GM12874 (cell line): Measurements from ENCODE around the gene GYPC.

Experiments used
- TF ChIP-seq, protein P1 (sequence below): IDR thresholded peaks from 2 replicates; pipeline ENCODE4 v1.5.1; 2011; ENCODE audit warnings: low read depth, mild to moderate bottlenecking, control low read depth, low read length, moderate library complexity; ENCODE audit not compliant: insufficient read depth

GYPC gene

DNA sequence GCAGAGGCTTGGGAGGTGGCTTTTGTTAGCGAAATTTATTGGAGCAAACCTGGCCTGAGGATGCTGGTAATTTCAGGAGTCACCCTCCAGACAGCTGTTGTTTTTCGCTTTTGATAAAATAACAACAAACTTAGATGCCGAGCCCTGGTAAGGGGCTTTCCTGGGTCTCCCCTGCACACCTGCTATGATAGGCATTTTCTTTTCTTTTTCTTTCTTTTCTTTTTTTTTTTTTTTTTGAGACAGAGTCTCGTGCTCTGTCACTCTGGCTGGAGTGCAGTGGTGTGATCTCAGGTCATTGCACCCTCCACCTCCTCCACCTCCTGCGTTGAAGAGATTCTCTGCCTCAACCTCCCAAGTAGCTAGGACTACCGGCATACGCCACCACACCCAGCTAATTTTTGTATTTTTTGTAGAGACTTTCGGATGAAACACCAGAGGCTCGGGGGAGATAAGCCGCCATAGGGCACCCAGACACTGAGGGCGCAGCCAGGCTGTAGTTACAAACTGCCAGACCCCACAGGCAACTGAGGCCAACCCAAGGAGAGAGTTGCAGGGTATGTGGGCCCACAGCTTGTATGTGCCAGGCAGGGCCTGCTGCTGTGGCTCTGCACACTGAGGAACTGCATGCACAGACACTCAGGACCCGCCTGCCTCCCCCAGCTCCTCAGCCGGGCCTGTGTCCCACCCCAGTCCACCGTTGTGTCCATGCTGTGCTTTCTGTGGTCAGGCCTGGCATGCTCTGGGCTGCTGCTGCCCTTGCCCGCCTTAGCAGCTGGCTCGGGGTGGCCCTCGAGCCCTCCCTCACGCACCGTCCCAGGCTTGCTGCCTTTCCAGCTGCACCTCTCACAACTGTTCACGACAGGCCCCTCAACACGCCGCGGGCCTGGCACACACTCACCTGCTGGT is 3.9 kb downstream of the GYPC start:
- TF ChIP-seq, protein P1, sequence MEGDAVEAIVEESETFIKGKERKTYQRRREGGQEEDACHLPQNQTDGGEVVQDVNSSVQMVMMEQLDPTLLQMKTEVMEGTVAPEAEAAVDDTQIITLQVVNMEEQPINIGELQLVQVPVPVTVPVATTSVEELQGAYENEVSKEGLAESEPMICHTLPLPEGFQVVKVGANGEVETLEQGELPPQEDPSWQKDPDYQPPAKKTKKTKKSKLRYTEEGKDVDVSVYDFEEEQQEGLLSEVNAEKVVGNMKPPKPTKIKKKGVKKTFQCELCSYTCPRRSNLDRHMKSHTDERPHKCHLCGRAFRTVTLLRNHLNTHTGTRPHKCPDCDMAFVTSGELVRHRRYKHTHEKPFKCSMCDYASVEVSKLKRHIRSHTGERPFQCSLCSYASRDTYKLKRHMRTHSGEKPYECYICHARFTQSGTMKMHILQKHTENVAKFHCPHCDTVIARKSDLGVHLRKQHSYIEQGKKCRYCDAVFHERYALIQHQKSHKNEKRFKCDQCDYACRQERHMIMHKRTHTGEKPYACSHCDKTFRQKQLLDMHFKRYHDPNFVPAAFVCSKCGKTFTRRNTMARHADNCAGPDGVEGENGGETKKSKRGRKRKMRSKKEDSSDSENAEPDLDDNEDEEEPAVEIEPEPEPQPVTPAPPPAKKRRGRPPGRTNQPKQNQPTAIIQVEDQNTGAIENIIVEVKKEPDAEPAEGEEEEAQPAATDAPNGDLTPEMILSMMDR, result no peak

GRCh38 chr2:126660971-126661370 is 5.0 kb downstream of the GYPC start:
- TF ChIP-seq, protein P1, result no peak

DNA sequence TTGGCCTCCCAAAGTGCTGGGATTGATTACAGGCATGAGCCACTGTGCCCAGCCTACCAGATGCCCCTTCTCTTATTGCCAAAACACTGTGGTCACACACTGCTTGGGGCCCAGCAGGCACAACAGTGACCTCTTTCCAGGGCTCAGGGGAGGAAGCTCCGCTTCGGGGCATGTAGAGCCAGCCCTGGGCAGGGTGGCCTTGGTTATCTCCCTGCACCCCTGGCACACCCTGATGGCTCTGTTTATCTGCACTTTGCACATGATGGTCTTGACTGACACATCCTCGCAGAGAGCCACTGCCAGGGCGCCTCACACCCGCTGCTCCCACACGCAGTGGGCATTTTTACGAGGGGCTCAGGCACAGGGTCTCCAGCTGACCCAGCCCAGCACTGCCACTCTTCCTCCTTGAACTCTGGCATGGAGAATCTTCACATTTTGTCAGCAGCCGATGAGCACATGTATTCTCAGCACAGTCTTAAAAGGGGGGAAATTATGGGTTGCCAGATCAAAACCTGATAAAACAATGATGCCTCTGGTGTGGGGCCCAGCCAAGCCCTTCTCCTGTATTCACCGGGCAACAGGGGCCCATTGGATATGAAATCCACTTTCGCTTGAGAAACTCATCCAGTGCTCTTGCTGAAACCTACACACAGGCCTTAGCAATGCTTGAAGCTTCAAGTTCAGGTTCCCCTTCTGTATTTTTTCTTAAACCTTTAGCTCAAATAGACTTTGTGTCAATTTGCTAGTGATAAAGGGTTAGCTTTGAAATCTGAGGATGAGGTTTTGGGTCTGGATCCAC is 5.9 kb downstream of the GYPC start:
- TF ChIP-seq, protein P1, result no peak

DNA sequence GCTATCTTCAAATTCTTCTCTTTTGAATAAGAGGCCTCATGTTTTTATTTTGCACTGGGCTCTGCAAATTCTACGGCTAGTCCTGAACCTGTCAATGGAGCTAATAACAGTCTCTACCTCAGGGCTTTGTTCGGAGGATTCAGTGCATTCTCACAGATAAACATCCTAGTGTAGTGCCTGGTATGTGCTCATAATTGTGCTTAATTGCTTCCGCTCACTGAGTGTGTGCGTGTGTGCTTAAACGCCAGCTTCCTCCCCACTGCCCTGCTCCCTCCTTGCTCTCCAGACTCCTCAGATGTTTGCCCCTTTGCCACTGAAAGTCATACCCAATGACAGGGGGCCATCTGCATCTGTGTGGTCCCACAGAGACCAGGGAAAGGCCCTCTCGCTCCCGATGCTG is 6.7 kb downstream of the GYPC start:
- TF ChIP-seq, protein P1, result no peak

GRCh38 chr2:126663184-126663963 is 7.4 kb downstream of the GYPC start:
- TF ChIP-seq, protein P1, result no peak

- TF ChIP-seq, protein P1, result no peak
These were observed 8.3 kb downstream of the GYPC start for GRCh38 chr2:126664234-126664633.

DNA sequence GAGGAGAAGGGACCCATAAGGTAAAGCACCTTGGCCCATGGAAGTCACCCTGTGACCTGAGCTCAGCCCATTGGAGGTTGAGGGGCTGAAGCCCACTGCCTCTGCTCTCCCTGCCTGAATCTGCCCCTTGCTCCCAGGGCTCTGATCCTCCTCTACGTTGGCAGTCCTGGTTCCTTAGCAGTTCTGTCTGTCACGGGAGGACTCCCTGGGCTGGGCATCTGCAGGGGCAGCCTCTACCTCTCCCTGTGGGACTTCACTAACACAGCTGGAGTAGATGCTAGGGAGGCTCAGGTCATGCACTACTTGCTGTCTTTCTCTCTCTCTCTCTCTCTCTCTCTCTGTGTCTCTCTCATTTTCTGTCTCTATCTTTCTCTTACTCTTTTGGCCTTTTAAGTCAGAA is 8.7 kb downstream of the GYPC start:
- TF ChIP-seq, protein P1, result no peak
